ENCODE results near the gene FRYL.
"Not testable (repeated sequence)": the region's sequence is repeated elsewhere in the genome, so short reads cannot be mapped to it uniquely, and the experiment has no call there.

Gene FRYL

DNA sequence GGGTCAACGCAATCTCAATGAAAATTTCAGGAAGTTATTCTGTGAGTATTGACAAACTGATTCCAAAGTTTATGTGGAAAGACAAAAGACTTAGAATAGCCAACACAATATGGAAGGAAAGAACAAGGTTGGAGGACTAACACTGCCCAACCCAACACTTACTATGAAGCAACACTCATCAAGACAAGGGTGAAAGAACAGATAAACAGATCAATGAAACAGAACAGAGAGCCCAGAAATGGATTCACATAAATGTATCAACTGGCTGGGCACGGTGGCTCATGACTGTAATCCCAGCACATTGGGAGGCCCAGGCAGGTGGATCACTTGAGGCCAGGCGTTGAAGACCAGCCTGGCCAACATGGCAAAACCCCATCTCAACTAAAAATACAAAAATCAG lies 41.2 kb downstream of the FRYL start:
- in situ Hi-C loops (cut with HindIII; ENCODE audit: low sequenced_read_pairs), result loop anchor here (5.0 kb wide), 1 partner anchor 58 kb away; no protein-coding TSS in a partner anchor
- no peak for DNase-seq (ENCODE audit: low read depth)
- no peak overlapping the region for H3K4me3 ChIP-seq (ENCODE audit: low read depth, low read length)
- TF ChIP-seq, protein P1, sequence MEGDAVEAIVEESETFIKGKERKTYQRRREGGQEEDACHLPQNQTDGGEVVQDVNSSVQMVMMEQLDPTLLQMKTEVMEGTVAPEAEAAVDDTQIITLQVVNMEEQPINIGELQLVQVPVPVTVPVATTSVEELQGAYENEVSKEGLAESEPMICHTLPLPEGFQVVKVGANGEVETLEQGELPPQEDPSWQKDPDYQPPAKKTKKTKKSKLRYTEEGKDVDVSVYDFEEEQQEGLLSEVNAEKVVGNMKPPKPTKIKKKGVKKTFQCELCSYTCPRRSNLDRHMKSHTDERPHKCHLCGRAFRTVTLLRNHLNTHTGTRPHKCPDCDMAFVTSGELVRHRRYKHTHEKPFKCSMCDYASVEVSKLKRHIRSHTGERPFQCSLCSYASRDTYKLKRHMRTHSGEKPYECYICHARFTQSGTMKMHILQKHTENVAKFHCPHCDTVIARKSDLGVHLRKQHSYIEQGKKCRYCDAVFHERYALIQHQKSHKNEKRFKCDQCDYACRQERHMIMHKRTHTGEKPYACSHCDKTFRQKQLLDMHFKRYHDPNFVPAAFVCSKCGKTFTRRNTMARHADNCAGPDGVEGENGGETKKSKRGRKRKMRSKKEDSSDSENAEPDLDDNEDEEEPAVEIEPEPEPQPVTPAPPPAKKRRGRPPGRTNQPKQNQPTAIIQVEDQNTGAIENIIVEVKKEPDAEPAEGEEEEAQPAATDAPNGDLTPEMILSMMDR (IDR thresholded peaks at IDR 0.05; ENCODE audit: low read depth, low read length, missing control alignments), result no peak

DNA sequence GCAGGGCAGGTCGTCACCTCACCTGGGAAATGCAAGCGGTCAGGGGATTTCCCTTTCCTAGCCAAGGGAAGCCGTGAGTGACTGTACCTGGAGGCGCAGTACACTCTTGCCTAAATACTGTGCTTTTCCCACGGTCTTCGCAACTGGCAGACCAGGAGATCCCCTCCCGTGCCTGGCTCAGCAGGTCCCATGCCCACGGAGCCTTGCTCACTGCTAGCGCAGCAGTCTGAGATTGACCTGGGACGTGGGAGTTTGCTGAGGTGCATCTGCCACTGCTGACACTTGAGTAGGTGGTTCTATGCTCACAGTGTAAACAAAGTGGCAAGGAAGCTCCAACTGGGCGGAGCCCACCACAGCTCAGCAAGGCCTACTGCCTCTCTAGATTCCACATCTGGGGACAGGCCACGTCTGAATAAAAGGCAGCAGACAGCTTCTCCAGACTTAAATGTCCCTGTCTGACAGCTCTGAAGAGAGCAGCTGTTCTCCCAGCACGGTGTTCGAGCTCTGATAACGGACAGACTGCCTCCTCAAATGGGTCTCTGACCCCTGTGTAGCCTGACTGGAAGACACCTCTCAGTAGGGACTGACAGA lies 51.1 kb downstream of the FRYL start:
- DNase-seq (ENCODE audit: low read depth); in situ Hi-C loops (cut with HindIII; ENCODE audit: low sequenced_read_pairs); H3K4me3 ChIP-seq (ENCODE audit: low read depth, low read length): not testable (repeated sequence)

DNA sequence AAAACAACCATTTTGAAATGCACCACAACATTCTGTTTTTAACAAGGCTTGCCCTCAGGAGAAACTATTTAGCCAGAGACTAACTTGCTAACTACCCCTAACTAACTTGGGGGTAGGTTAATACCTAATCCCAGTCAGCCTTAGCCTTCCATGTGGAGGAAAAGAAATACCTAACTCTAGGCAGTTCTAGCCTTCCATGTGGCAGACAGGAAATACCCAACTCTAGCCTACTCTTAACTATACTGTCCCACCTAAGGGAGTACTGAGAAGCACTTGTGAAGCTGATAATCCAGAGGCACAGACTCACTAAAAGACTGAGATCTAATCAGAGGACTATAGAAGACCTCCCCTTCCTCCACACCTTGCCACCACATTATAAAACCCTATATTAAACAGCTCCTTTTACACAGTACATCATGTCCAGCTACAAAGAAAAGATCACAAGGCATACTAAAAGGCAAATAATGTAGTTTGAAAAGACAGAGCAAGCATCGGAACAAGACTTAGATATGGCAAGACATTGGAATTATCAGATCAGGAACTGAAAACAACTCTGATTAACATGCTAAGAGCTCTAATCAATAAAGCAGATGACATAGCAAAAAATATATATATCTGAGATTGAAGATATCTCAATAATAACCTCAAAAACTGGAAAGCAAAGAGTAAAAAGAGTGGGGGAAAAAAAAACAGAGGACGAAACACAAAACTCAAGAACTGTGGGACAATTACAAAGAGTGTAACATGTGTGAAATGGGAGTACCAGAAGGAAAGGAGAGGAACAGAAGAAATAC lies 52.2 kb downstream of the FRYL start:
- in situ Hi-C loops (cut with HindIII; ENCODE audit: low sequenced_read_pairs), result no loop called here
- no peak for DNase-seq (ENCODE audit: low read depth)
- TF ChIP-seq, protein P1 (IDR thresholded peaks at IDR 0.05; ENCODE audit: low read depth, low read length, missing control alignments), result no peak
- H3K4me3 ChIP-seq (ENCODE audit: low read depth, low read length), result no peak overlapping the region

DNA sequence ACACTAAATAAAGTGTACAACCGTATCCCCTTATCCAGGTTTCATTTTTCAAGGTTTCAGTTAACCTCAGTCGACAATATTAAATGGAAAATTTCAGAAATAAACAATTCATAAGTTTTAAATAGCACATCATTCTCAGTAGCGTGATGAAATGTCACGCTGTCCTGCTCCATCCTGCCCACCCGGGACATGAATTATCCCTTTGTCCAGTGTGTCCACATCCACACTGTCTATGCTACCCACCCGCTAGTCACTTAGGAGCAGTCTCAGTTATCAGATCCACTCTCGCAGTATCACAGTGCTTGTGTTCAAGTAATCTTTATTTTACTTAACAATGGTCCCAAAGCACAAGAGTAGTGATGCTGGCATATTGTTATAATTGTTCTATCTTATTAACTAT lies 54.7 kb downstream of the FRYL start:
- TF ChIP-seq, protein P1 (IDR thresholded peaks at IDR 0.05; ENCODE audit: low read depth, low read length, missing control alignments), result no peak
- H3K4me3 ChIP-seq (ENCODE audit: low read depth, low read length), result no peak overlapping the region
- in situ Hi-C loops (cut with HindIII; ENCODE audit: low sequenced_read_pairs), result no loop called here
- no peak for DNase-seq (ENCODE audit: low read depth)

DNA sequence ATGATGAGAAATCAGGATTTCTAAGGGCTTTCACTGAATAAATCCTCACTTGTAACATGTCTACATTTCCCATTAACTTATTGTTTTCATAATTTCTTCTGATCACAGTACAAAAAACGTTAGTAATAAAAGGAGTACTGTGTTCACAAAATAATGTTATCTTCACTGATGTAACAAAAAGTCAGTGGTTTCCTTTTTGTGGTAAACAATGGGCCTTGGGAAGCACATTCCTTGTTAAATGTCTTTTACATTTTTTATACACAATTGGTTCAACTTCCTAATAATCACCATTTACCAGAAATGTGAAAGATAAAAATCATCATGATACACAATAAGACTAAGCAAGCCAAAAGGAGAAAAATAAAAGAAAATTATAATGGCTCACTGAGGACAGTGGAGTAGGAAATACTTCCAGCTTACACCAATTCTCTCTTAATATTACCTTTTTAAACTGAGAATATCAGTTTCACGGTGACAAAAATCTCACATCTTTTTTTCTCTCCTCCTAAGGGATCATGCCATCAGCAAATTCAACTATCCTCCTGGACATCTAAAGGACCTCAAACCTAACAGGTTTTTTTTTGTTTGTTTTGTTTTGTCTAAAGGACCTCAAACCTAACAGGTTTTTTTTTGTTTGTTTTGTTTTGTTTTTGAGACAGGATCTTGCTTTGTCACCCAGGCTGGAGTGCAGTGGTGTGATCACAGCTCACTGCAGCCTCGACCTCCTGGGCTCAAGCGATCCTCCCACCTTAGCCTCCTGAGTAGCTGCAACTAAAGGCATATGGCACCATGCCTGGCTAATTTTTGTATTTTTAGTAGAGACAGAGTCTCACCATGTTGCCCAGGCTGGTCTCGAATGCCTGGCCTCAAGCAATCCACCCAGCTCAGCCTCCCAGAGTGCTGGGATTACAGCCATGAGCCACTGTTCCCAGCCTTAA lies 57.3 kb downstream of the FRYL start:
- in situ Hi-C loops (cut with HindIII; ENCODE audit: low sequenced_read_pairs), result no loop called here
- TF ChIP-seq, protein P1 (IDR thresholded peaks at IDR 0.05; ENCODE audit: low read depth, low read length, missing control alignments), result no peak
- DNase-seq (ENCODE audit: low read depth), result peak; percentile 33
- no peak overlapping the region for H3K4me3 ChIP-seq (ENCODE audit: low read depth, low read length)

DNA sequence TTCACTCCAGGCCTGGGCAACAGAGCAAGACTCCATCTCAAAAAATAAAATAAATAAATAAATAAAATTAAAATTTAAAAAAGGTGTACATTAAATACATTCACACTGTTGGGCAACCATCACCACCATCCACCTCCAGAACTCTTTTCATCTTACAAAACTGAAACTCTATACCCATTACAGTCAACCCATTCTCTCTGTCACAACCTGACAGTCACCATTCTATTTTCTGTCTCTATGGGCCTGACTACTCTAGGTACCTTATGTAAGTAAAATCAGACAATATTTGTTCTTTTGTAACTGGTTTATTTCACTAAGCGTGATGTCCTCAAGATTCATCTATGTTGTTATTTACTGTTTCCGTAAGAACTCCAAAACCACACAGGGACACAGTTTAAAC lies 59.6 kb downstream of the FRYL start:
- TF ChIP-seq, protein P1 (IDR thresholded peaks at IDR 0.05; ENCODE audit: low read depth, low read length, missing control alignments), result no peak
- no peak overlapping the region for H3K4me3 ChIP-seq (ENCODE audit: low read depth, low read length)
- in situ Hi-C loops (cut with HindIII; ENCODE audit: low sequenced_read_pairs), result no loop called here
- DNase-seq (ENCODE audit: low read depth), result no peak

All from astrocyte of the cerebellum (primary cell).